GM19467 (cell line): ENCODE data around the gene NCAPG2.
"Not testable (repeated sequence)": the region's sequence is repeated elsewhere in the genome, so short reads cannot be mapped to it uniquely, and the experiment has no call there.

Experiments
- ATAC-seq: cut with Tn5 transposase; IDR thresholded peaks from one replicate; pipeline ENCODE4 v1.9.1; 2021; ENCODE audit warnings: mild to moderate bottlenecking, moderate library complexity; ENCODE audit not compliant: unreplicated experiment

The NCAPG2 gene

DNA sequence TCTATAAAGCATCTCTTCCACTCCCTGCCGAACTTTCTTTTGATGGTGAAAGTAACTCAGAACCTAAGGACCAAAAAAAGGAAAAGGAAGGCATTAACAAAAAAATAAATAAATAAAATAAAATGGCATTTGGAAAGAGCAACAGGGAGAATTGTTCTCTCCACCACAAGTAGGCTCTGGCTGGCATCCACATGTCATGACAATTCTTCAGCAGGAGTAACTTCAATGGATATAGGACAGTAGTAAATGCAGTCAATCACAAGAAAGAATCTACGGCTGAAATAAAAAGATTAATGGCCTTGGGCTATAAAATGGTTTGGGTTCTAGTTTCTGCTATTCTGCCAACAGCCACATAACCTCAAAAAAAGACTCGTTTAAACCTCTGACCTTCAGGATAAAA, 23.9 kb downstream of the NCAPG2 start:
- no peak for ATAC-seq

DNA sequence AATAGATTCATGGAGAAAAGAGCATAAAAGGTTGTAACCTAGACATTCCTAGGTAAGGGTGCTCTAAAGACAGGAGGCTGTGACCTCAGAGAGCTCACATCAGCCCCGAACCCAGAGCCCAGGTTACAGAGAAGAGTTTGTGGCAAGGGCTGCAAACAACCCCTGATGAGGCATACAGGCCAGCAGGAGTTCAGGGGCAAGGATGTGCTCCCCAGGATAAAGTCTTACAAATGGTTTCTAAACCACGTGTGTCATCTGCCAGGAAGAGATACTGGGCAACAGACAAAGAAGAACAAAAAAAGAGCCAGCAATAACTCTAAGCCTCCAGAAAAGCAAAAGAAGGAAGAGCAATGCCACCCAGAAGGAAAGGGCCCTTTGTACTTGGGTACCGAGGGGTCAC, 27.7 kb downstream of the NCAPG2 start:
- no peak for ATAC-seq

DNA sequence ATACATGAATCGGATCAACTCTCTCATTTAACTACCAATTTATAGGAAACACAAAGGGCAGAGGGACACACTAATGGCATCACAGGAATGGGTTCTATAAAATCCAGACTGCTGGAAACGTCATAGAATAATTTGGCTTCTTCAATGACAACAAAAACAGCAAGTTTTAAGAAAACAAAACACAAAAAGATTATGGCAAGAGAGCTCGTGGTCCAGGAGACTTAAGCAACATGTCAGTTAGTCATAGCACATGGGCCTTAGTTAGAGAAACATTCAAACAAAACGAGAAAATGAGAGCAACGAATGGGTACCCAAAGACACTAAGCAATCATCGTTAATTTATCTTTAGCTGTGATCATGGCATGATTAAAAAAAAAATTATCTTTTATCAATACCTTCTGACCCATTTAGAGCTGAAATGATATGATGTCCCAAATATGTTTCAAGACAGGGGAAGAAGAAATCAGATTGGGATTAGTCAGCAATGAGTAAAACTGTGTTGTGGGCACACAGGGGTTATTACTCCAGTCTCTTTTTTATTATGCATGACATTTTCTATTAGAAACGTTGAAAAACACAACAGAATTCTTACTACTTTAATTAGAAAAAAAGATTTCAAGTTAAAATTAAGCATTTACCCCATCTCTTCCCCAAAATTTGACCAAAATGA, 28.3 kb downstream of the NCAPG2 start:
- no peak for ATAC-seq

DNA sequence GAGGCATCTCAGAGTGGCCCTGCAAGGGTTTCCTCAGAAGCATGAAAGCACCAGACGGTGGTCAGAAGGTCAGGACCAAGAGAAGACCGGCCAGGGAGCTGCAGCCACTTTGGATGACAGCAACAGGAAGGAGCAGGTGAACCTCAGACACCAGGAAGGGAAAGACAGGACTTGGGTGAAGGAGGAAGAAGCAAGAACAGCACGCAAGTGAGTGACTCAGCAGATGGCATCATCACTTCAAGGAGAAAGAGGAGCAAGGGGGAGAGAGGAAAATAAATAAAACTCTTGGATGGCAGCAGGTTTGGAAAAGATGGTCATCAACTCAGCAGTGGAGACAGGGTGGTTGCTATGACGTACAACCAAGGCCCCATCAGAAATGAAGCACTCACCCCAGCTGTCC, 31.6 kb downstream of the NCAPG2 start:
- no peak for ATAC-seq

DNA sequence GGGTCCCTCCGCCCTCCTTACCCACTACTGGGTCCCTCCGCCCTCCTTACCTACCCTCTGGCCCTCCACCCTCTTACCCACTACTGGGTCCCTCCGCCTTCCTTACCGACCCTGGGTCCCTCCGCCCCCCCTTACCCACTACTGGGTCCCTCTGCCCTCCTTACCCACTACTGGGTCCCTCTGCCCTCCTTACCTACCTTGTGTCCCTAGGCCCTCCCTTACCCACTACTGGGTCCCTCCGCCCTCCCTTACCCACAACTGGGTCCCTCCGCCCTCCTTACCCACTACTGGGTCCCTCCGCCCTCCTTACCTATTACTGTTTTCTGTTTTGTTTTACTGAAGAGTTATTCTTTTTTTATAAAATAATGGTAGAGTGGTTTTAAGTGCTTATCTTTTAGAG, 36.5 kb downstream of the NCAPG2 start:
- not testable (repeated sequence) for ATAC-seq

DNA sequence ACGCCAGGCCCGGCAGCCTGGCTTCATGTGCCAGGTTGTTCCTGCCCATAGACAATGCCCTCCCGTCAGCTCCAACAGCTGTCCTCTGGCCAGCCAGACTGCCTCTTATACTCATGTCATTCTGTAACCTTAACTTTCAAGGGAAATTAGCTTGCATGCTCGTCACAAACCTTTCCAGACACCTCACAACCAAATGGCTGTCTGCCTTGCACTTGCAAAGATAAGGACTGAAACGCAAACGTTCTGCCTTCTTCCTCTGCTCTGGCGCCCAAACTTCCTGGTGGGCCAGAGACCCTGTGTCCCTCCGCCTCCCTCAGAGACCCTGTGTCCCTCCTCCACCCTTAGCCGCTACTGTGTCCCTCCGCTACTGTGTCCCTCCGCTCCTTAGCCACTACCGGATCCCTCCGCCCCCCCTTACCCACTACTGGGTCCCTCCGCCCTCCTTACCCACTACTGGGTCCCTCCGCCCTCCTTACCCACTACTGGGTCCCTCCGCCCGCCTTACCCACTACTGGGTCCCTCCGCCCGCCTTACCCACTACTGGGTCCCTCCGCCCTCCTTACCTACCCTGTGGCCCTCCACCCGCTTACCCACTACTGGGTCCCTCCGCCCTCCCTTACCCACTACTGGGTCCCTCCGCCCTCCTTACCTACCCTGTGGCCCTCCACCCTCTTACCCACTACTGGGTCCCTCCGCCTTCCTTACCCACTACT, 37.5 kb downstream of the NCAPG2 start:
- not testable (repeated sequence) for ATAC-seq

DNA sequence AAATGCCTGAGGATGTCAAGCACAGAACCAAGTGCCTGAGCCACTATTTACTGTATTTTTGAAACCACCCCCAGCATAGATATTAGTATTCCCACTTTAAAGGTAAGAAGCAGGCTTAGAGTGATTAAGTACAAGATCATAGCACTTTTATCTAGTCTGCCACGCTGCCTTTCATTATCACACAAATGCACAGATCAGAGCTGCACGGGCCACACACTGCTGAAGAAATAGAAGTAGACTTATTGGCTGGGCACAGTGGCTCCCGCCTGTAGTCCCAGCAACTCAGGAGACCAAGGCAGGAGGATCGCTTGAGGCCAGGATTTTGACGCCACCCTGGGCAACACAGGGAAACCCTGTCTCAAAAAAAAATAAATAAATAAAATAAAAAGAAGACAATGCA, 38.2 kb downstream of the NCAPG2 start:
- ATAC-seq: no peak

DNA sequence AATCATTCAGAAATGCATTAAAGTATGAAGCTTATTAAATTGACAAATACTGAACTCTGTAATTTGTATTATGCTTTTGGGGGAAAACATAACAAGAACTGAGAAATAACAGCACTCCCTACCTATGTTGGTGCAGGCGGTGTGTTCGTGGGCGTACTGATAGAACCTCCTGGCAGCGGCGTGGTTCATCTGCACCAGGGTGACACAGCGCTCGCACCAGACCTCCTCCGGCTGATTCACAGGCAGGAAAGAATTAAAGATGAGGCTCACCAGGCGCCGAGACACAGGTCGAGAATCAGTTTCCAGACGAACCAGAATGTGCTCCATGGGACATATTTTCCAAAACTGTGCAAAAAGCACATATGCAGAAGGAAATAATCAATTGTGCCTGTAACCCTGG, 40.2 kb downstream of the NCAPG2 start:
- ATAC-seq: no peak

DNA sequence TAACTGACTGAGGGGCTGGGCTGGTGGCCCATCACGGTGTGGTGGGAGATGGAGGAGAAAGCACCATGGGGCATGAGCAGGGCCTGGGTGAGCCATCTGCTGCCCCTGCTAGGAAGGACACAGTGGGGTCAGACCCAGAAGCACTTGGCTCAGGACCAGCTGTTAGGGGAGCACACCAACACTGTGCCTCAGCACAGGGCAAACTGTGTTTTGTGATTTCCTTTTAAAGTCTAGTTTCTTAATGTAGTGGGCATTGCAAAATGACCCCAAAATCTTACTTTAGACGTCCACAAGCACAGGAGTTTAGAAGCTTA, 41.2 kb downstream of the NCAPG2 start:
- no peak for ATAC-seq

DNA sequence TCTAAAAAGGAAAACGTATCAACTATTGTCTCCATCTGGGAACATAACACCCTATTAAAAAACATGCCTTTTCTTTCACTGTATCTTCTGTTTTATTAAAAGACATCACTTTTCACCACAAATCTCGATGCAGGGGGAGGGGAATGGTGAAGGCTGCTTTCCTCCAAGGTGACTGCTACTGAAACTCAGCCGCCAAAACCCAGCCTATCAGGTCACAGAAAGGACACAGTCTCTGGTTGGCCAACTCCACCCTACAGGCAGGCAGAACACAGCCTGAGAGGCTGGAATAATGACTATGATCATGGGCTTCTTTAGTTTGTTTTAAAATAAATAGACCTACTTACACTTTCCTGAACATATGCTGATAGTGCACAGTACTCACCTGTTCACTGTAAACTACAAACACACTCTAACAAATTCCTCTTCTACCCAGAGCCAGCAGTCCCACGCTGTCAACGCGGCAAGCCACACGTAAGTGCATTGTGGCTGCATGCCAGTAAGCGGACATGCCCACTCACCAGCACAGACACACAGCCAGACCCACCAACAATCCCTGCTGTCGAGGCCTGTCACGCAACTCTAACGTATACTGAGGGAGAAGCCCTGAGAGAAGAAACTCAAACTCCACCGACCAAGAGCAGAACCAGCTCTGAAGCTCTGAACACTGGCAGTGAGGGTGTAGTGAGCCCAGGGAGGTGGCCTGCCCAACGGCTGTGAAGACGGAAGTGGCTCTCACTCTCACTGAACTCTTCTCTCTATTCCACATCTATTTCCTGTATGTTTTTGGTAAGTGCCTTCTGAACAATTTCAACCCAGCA, 41.8 kb downstream of the NCAPG2 start:
- ATAC-seq: no peak

DNA sequence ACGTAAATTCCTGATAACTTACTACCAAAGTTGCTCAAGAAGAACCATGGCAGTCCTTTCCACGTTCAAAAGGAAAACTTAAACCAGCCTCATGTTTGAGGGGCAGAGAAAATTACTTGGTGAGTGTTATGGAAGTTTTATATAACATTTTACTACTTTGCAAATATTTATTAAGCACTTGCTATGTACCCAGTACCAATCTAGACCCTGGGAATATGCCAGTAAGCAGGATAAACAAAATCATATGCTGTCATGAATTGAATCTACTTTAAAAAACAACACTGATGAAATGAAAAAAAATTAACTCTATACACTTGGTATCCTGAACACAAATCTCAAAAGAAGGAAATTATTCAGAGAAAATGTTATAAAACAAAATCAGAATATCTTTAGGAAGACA, 46.1 kb downstream of the NCAPG2 start:
- ATAC-seq: no peak

DNA sequence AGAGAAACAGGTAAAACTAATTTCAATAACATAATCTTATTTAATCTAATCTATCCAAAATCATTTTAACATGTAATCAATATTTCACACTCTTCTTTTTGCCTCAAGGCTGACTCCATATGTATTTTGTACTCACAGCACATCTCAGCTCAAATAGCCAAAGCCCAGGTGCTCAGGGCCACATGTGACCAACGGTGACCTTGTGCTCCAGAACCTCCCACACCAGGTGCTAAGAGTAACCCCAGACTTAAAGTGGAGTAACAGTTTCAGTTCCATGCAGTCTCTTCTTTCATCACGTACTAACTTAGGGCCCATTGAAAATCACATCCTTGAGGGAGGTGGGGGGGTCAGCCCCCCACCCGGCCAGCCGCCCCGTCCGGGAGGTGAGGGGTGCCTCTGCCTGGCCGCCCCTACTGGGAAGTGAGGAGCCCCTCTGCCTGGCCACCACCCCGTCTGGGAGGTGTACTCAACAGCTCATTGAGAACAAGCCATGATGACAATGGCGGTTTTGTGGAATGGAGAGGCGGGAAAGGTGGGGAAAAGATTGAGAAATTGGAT, 47.3 kb downstream of the NCAPG2 start:
- ATAC-seq: no peak

DNA sequence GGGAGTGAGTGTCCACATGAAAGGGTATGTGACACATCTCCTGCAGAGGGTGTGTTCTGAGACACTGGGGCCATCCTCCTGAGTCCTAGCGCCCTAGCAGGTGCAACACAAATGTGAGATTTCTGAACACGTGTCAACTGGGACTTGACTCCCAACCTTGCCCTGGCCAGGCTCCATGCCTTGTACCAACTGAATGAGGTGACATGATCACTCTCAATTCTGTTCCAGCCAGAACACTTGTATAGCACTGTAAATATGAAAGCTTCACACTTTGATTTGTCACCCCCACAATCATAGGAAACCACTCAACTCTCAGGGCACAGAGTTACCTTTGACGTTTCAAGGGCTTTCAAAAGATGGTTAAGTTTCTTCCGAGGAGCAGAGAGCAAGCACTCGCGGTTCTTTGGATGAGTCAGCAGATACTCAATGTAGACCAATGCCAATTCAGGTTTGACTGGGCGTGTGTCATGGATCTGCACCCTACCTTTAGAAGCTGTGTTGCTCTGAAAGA, 48.6 kb downstream of the NCAPG2 start:
- peak; percentile 90 for ATAC-seq

DNA sequence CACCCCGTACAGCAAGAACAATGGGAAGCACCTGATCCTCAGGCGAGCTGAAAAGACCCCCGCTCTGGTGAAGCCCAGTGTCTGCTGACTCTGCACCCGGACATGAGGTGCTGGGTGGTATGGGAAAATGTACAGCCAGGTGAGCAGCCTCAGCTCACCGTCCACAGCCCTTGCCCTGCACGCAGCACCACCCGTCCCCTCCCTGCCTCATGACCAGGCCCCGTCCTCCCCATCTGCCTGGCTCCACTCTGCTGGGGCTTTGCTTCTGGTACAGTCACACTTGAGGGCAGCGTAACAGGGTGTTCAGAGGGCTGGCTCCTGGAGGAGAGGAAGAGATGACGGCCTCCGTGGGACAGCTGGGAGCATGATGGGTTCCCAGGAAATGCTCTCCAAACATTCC, 49.1 kb downstream of the NCAPG2 start:
- ATAC-seq: peak; percentile 1

DNA sequence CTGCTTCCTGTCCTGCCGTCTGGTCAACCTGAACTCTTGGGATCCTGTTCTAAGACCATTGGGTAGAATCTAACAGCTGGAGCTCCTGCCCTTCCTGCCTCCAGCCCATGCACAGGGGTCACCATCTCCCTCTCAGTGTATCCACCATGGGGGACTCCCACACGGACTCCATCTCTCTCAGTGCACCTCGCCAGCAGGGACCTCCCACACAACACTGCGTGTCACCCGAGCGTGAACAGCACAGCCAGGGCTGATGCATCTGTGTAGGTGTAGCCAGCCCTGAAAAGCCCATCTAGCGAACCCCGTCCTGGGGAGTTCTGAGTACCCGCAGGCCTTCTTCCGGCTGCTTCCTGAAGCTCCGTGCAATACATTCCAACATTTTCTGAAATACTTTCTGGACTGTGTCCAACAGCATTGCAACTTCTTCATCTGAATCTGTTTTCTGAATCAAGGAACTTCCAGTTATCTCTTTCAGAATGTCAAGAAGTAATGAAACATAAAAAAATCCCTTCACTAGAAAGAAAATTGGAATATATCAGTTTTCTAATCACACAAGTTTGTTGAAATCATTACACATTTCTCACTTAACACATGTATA, 52.5 kb downstream of the NCAPG2 start:
- ATAC-seq: no peak

DNA sequence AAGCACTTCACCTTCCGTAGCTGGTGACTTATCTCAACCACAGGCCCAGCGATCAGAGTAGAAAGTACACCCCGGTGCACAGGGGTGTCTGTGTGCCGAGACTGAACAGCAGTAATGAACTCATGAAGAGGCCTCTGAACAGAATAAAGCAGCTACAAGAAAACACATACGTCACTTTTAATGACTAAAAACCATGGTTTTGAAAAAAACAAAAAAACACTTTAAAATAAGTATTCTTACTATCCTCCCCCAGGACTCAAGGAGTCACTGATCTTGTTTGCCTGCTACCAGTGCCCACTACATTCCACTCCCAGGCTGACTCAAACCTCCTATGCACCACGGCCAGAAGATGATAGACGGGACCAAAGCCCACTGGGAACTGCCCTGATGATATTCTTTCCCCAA, 53.8 kb downstream of the NCAPG2 start:
- ATAC-seq: no peak

DNA sequence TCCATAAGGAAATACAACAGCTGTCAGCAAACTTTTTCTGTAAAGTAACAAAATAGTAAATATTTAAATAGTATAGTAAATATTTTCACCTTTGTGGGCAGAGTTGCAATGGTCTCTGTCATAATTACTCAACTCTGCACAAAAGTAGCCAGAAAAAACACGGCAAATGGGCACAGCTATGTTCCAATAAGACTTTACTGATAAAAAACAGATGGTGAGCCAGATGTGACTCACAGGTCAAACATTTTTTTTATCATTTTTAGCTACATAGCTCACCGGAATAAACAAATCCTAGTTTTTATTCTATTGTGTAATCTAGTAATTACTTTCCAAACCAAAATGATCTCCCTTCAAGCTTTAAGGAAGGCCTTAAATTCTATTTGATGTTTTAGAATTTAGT, 55.3 kb downstream of the NCAPG2 start:
- ATAC-seq: no peak

DNA sequence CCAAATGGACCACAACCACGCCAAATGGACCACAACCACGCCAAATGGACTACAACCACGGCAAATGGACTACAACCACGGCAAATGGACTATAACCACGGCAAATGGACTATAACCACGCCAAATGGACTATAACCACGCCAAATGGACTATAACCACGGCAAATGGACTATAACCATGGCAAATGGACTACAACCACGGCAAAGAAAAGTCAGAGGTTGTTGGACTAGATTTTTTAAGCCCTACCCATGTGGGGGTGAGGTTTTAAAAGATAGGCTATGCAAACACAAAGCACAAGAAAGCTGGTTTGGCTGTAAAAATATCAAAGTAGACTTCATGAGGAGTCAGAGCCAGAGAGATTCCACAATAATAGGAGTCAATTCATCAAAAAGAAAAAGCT, 55.8 kb downstream of the NCAPG2 start:
- ATAC-seq: no peak

DNA sequence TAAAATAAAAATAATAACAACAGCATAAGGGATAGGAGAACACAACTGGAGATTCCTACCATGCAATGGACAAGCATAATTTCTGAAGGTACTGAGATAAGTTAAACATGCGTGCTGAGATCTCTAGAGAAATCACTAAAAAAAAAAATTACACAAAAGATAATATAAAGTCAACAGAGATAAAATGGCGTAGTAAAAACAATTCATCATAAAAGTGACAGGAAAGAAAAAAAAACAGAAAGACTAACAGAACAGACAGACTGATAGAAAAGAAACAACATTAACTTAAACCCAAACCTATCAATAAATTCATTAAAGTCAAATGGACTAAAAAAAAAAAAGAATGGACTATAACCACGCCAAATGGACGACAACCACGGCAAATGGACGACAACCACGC, 56.4 kb downstream of the NCAPG2 start:
- no peak for ATAC-seq

DNA sequence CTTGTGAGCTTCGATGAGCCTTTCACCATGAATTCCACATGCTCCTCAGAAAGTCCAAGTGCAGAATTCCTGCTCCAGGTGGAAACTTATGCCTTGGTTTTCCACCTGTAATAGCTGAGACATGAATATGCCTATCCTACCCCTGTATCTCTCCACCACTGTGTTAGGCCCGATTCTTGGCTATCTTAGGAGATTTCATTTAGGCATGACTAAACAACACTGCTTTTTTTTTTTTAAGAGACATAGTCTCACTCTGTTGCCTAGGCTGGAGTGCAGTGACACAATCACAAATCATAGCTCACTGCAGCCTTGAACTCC, 57.2 kb downstream of the NCAPG2 start:
- ATAC-seq: no peak

DNA sequence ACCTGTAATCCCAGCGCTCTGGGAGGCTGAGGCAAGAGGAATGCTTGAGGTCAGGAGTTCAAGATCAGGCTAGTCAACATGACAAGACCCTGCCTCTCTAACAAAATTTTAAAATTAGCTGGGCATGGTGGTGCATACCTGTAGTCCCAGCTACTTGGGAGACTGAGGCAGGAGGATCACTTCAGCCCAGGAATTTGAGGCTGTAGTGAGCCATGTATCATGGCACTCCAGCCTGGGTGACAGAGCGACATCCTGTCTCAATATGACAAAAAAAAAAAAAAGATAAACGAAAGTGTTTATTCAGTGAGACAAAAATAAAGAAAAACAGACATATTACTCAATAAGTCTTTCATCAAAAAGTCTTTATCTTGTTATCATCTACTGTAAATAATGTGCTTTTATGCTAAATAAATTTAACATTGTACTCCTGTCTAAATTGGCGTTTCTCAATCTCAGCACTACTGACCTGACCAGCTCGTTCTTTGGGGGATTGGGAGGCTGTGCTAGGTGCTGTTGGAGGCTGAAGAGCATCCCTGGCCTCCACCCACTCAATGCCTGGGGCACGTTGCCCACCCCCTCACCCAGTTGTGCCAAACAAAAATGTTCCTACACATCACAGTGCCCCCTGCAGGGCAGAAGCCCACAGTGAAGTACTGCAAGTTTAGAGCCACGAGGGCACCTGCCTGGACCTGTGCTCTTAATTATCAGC, 57.7 kb downstream of the NCAPG2 start:
- ATAC-seq: no peak
